ENCODE measurements around the gene COL6A1. TPM values are rescaled to one million over a fixed set of nuclear protein-coding genes. Genes with fewer than 3 reads are reported as not detected.
"Not testable (repeated sequence)": the region's sequence is repeated elsewhere in the genome, so short reads cannot be mapped to it uniquely, and the experiment has no call there.

The COL6A1 gene
- total RNA-seq, 1 experiment from 2014 or later: 17.8 TPM

- no peak for DNase-seq
- CTCF ChIA-PET: no interaction called here
- no peak overlapping the region for H3K27ac Mint-ChIP-seq (ENCODE audit: unreplicated experiment)
- intact Hi-C loops (cut with micrococcal nuclease; ENCODE audit: unreplicated experiment): no loop called here
- H3K9me3 Mint-ChIP-seq (ENCODE audit: low read depth, unreplicated experiment): no peaks in the 10 kb centered on the region
- no peaks in the 10 kb centered on the region for H3K36me3 Mint-ChIP-seq (ENCODE audit: insufficient read depth, unreplicated experiment)
- no peak overlapping the region for H3K4me3 Mint-ChIP-seq (ENCODE audit: low read depth, unreplicated experiment)
- H3K4me1 Mint-ChIP-seq (ENCODE audit: low read depth, unreplicated experiment): no peaks in the 10 kb centered on the region
- no TSS peak for BruUV-seq (replicated peaks)
- peaks cover 55% of the 10 kb centered on the region for H3K27me3 Mint-ChIP-seq (ENCODE audit: unreplicated experiment)
- TF ChIP-seq CTCF (IDR thresholded peaks at IDR 0.05; ENCODE audit: unreplicated experiment): no peak
These were observed 32.9 kb upstream of the COL6A1 start for GRCh38 chr21:45948576-45949141.

GRCh38 chr21:45949928-45950739, 31.4 kb upstream of the COL6A1 start:
- Mint-ChIP-seq H3K36me3 (ENCODE audit: insufficient read depth, unreplicated experiment) (no peaks in the 10 kb centered on the region), H3K4me3 (ENCODE audit: low read depth, unreplicated experiment) (no peak overlapping the region), H3K27ac (ENCODE audit: unreplicated experiment) (no peak overlapping the region), H3K4me1 (ENCODE audit: low read depth, unreplicated experiment) (no peaks in the 10 kb centered on the region), H3K9me3 (ENCODE audit: low read depth, unreplicated experiment) (no peaks in the 10 kb centered on the region), H3K27me3 (ENCODE audit: unreplicated experiment) (peaks cover 53% of the 10 kb centered on the region)
- CTCF ChIA-PET: no interaction called here
- no peak for DNase-seq
- no peak for TF ChIP-seq CTCF (IDR thresholded peaks at IDR 0.05; ENCODE audit: unreplicated experiment)
- BruUV-seq (replicated peaks): no TSS peak
- intact Hi-C loops (cut with micrococcal nuclease; ENCODE audit: unreplicated experiment): no loop called here

GRCh38 chr21:45950740-45951515, 30.6 kb upstream of the COL6A1 start:
- no peak for TF ChIP-seq CTCF (IDR thresholded peaks at IDR 0.05; ENCODE audit: unreplicated experiment)
- BruUV-seq (replicated peaks): no TSS peak
- Mint-ChIP-seq H3K4me1 (ENCODE audit: low read depth, unreplicated experiment) (no peaks in the 10 kb centered on the region), H3K36me3 (ENCODE audit: insufficient read depth, unreplicated experiment) (no peaks in the 10 kb centered on the region), H3K27ac (ENCODE audit: unreplicated experiment) (no peak overlapping the region), H3K27me3 (ENCODE audit: unreplicated experiment) (peaks cover 61% of the 10 kb centered on the region), H3K9me3 (ENCODE audit: low read depth, unreplicated experiment) (no peaks in the 10 kb centered on the region), H3K4me3 (ENCODE audit: low read depth, unreplicated experiment) (no peak overlapping the region)
- intact Hi-C loops (cut with micrococcal nuclease; ENCODE audit: unreplicated experiment): no loop called here
- peak; percentile 12 for DNase-seq
- CTCF ChIA-PET: no interaction called here

- no TSS peak for BruUV-seq (replicated peaks)
- Mint-ChIP-seq H3K36me3 (ENCODE audit: insufficient read depth, unreplicated experiment) (no peaks in the 10 kb centered on the region), H3K4me1 (ENCODE audit: low read depth, unreplicated experiment) (no peaks in the 10 kb centered on the region), H3K4me3 (ENCODE audit: low read depth, unreplicated experiment) (no peak overlapping the region), H3K27me3 (ENCODE audit: unreplicated experiment) (peaks cover 68% of the 10 kb centered on the region), H3K27ac (ENCODE audit: unreplicated experiment) (no peak overlapping the region), H3K9me3 (ENCODE audit: low read depth, unreplicated experiment) (no peaks in the 10 kb centered on the region)
- intact Hi-C loops (cut with micrococcal nuclease; ENCODE audit: unreplicated experiment): no loop called here
- DNase-seq: no peak
- CTCF ChIA-PET: no interaction called here
- TF ChIP-seq CTCF (IDR thresholded peaks at IDR 0.05; ENCODE audit: unreplicated experiment): no peak
These were observed 29.9 kb upstream of the COL6A1 start for GRCh38 chr21:45951676-45952075.

GRCh38 chr21:45952527-45952926, 29.0 kb upstream of the COL6A1 start:
- H3K4me3 Mint-ChIP-seq (ENCODE audit: low read depth, unreplicated experiment); intact Hi-C loops (cut with micrococcal nuclease; ENCODE audit: unreplicated experiment); H3K4me1 Mint-ChIP-seq (ENCODE audit: low read depth, unreplicated experiment); BruUV-seq (replicated peaks); DNase-seq; H3K9me3 Mint-ChIP-seq (ENCODE audit: low read depth, unreplicated experiment); H3K36me3 Mint-ChIP-seq (ENCODE audit: insufficient read depth, unreplicated experiment); CTCF ChIA-PET; H3K27ac Mint-ChIP-seq (ENCODE audit: unreplicated experiment): not testable (repeated sequence)
- H3K27me3 Mint-ChIP-seq (ENCODE audit: unreplicated experiment): peaks cover 77% of the 10 kb centered on the region
